HepG2 (cell line): ENCODE results near the gene TEF. TPM values are rescaled to one million over a fixed set of nuclear protein-coding genes. Genes with fewer than 3 reads are reported as not detected.

Experiments used
- CBX2 ChIP-seq, 2 experiments: fragments of 200-600 bp in 1 of 2; sonication (generic); formaldehyde crosslinking in 1 of 2; IDR thresholded peaks; 2 replicates each; pipeline versions ENCODE4 v1.7.0 to v1.8.1; 2018 to 2022; ENCODE audit warnings: low read depth in 2 of 2, low read length in 1 of 2, mild to moderate bottlenecking in 1 of 2, missing genetic modification reagents in 1 of 2
- GABPB1 ChIP-seq: IDR thresholded peaks from 2 replicates; pipeline ENCODE4 v1.6.1; 2016; ENCODE audit warnings: mild to moderate bottlenecking, missing genetic modification reagents, moderate library complexity, missing compliant biosample characterization
- HNRNPUL1 ChIP-seq: fragments of 200-400 bp; formaldehyde crosslinking; IDR thresholded peaks from 2 replicates; pipeline ENCODE4 v1.6.1; 2017; ENCODE audit warnings: low read depth, mild to moderate bottlenecking, low read length, moderate library complexity
- MBD4 ChIP-seq: IDR thresholded peaks from 2 replicates; pipeline ENCODE4 v1.6.1; 2012; ENCODE audit warnings: low read length, inconsistent platforms, borderline replicate concordance
- PREB ChIP-seq: sonication (generic); formaldehyde crosslinking; IDR thresholded peaks from 2 replicates; pipeline ENCODE4 v1.4.0; 2020; ENCODE audit warnings: missing genetic modification reagents
- PTBP1 ChIP-seq: fragments of 200-400 bp; formaldehyde crosslinking; IDR thresholded peaks from 2 replicates; pipeline ENCODE4 v1.6.1; 2018; ENCODE audit warnings: low read length, low read depth; ENCODE audit not compliant: poor library complexity, severe bottlenecking
- RBAK ChIP-seq: sonication (generic); formaldehyde crosslinking; IDR thresholded peaks from 2 replicates; pipeline ENCODE4 v1.5.1; 2020; ENCODE audit warnings: mild to moderate bottlenecking, missing genetic modification reagents
- SIN3B ChIP-seq: fragments of 150-350 bp; IDR thresholded peaks from 2 replicates; pipeline ENCODE4 v1.6.1; 2014; ENCODE audit warnings: low read length
- TMF1 ChIP-seq: sonication (generic); formaldehyde crosslinking; IDR thresholded peaks from 2 replicates; pipeline ENCODE4 v1.8.1; 2022; ENCODE audit warnings: low read depth, missing genetic modification reagents
- ZFAT ChIP-seq: sonication (generic); formaldehyde crosslinking; conservative IDR thresholded peaks from 2 replicates; pipeline ENCODE4 v1.8.1; 2023; ENCODE audit warnings: missing genetic modification reagents, inconsistent platforms
- ZFP37 ChIP-seq: sonication (generic); formaldehyde crosslinking; IDR thresholded peaks from 2 replicates; pipeline ENCODE4 v1.4.0; 2020; ENCODE audit warnings: missing genetic modification reagents, borderline replicate concordance
- ZNF256 ChIP-seq: sonication (generic); formaldehyde crosslinking; conservative IDR thresholded peaks from 2 replicates; pipeline ENCODE4 v1.4.0; 2020; ENCODE audit warnings: missing genetic modification reagents
- ZNF580 ChIP-seq: IDR thresholded peaks from 2 replicates; pipeline ENCODE4 v1.6.1; 2016; ENCODE audit warnings: low read depth, borderline replicate concordance
- ZSCAN25 ChIP-seq: sonication (generic); formaldehyde crosslinking; IDR thresholded peaks from 2 replicates; pipeline ENCODE4 v1.8.0; 2022; ENCODE audit warnings: mild to moderate bottlenecking, missing genetic modification reagents
- ZSCAN29 ChIP-seq: sonication (generic); formaldehyde crosslinking; conservative IDR thresholded peaks from 2 replicates; pipeline ENCODE4 v1.4.0; 2020; ENCODE audit warnings: mild to moderate bottlenecking, missing genetic modification reagents
- polyA plus RNA-seq, 8 experiments: library from polyadenylated mRNA; depleted of rRNA in 3 of 8; stranded (reverse) in 7 of 8; unstranded in 1 of 8; fragments of >200 nt; fragmentation: Illumina TruSeq in 4 of 8; extraction: Trizol in 4 of 8; gene quantifications; 2 replicates each; pipeline versions ENCODE4 v1.2.1 to v1.2.3, GENCODE V29; 2011 to 2016; ENCODE audit warnings: low read depth in 4 of 8, missing spikeins in 1 of 8, mixed read lengths in 1 of 8; ENCODE audit not compliant: insufficient read depth in 1 of 8
- total RNA-seq, 5 experiments: library from RNA; depleted of rRNA; stranded (reverse); fragments of >200 nt; fragmentation: Illumina TruSeq; extraction: Trizol; gene quantifications; 2 replicates each; pipeline ENCODE4 v1.2.3, GENCODE V29; 2016; ENCODE audit warnings: low read depth in 1 of 5
- TF ChIP-seq, protein P1 (sequence below): sonication (generic); formaldehyde crosslinking; IDR thresholded peaks from 2 replicates; pipeline ENCODE4 v1.5.1; 2020; ENCODE audit warnings: missing genetic modification reagents, mild to moderate bottlenecking, borderline replicate concordance
- TF ChIP-seq, protein P2 (sequence below): sonication (generic); formaldehyde crosslinking; IDR thresholded peaks from 2 replicates; pipeline ENCODE4 v1.4.0; 2020; ENCODE audit warnings: missing genetic modification reagents, low read depth, mild to moderate bottlenecking, borderline replicate concordance
- TF ChIP-seq, protein P3 (sequence below): IDR thresholded peaks from 2 replicates; pipeline ENCODE4 v1.6.1; 2016; ENCODE audit warnings: missing compliant biosample characterization, missing genetic modification reagents, borderline replicate concordance
- TF ChIP-seq, protein P4 (sequence below): sonication (generic); formaldehyde crosslinking; IDR thresholded peaks from 2 replicates; pipeline ENCODE4 v1.4.0; 2020; ENCODE audit warnings: missing genetic modification reagents
- TF ChIP-seq, protein P5 (sequence below): sonication (generic); formaldehyde crosslinking; IDR thresholded peaks from 2 replicates; pipeline ENCODE4 v1.4.0; 2020; ENCODE audit warnings: missing genetic modification reagents, mild to moderate bottlenecking, borderline replicate concordance
- TF ChIP-seq, protein P6 (sequence below): sonication (generic); formaldehyde crosslinking; IDR thresholded peaks from 2 replicates; pipeline ENCODE4 v1.8.0; 2022; ENCODE audit warnings: missing genetic modification reagents, mild to moderate bottlenecking, borderline replicate concordance

TEF gene
- total and polyA plus RNA-seq, 2 of the 13 experiments (the other 11 are each of a cell fraction or from before 2014, with no cell fraction given), result 7.6 to 11.2 TPM

GRCh38 chr22:41447435-41448188, 65.9 kb downstream of the TEF start (continued):
- no peak for TF ChIP-seq ZNF580 (CRISPR knock-in tag)
- TF ChIP-seq RBAK (CRISPR knock-in tag), result no peak
- TF ChIP-seq MBD4, result no peak
- 0 out of 2 replicates have a peak, but pooled peaks have one; percentile 27 for TF ChIP-seq ZFAT (CRISPR knock-in tag)
- TF ChIP-seq, protein P1, sequence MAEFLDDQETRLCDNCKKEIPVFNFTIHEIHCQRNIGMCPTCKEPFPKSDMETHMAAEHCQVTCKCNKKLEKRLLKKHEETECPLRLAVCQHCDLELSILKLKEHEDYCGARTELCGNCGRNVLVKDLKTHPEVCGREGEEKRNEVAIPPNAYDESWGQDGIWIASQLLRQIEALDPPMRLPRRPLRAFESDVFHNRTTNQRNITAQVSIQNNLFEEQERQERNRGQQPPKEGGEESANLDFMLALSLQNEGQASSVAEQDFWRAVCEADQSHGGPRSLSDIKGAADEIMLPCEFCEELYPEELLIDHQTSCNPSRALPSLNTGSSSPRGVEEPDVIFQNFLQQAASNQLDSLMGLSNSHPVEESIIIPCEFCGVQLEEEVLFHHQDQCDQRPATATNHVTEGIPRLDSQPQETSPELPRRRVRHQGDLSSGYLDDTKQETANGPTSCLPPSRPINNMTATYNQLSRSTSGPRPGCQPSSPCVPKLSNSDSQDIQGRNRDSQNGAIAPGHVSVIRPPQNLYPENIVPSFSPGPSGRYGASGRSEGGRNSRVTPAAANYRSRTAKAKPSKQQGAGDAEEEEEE, result no peak
- TF ChIP-seq, protein P2, sequence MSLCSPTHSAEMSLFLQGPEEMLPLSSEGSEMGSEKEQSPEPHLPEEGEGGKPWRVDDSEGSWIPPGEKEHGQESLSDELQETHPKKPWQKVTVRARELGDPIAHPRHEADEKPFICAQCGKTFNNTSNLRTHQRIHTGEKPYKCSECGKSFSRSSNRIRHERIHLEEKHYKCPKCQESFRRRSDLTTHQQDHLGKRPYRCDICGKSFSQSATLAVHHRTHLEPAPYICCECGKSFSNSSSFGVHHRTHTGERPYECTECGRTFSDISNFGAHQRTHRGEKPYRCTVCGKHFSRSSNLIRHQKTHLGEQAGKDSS (CRISPR knock-in tag), result 0 out of 2 replicates have a peak, but pooled peaks have one; percentile 23
- no peak for TF ChIP-seq PTBP1
- TF ChIP-seq TMF1, result no peak
- TF ChIP-seq GABPB1, result no peak
- TF ChIP-seq SIN3B, result no peak
- TF ChIP-seq, protein P3, sequence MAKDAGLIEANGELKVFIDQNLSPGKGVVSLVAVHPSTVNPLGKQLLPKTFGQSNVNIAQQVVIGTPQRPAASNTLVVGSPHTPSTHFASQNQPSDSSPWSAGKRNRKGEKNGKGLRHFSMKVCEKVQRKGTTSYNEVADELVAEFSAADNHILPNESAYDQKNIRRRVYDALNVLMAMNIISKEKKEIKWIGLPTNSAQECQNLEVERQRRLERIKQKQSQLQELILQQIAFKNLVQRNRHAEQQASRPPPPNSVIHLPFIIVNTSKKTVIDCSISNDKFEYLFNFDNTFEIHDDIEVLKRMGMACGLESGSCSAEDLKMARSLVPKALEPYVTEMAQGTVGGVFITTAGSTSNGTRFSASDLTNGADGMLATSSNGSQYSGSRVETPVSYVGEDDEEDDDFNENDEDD, result no peak; the same call in none of the 2 replicates
- TF ChIP-seq PREB (CRISPR knock-in tag), result no peak
- no peak for TF ChIP-seq HNRNPUL1
- no peak for TF ChIP-seq ZFP37 (CRISPR knock-in tag)
- no peak for TF ChIP-seq ZSCAN29 (CRISPR knock-in tag)
- TF ChIP-seq, protein P4, sequence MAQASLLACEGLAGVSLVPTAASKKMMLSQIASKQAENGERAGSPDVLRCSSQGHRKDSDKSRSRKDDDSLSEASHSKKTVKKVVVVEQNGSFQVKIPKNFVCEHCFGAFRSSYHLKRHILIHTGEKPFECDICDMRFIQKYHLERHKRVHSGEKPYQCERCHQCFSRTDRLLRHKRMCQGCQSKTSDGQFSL (CRISPR knock-in tag), result no peak
- TF ChIP-seq ZSCAN25 (CRISPR knock-in tag), result no peak
- TF ChIP-seq, protein P5, sequence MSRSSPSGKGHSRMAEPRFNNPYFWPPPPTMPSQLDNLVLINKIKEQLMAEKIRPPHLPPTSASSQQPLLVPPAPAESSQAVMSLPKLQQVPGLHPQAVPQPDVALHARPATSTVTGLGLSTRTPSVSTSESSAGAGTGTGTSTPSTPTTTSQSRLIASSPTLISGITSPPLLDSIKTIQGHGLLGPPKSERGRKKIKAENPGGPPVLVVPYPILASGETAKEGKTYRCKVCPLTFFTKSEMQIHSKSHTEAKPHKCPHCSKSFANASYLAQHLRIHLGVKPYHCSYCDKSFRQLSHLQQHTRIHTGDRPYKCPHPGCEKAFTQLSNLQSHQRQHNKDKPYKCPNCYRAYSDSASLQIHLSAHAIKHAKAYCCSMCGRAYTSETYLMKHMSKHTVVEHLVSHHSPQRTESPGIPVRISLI (CRISPR knock-in tag), result no peak
- no peak for TF ChIP-seq ZNF256 (CRISPR knock-in tag)
- TF ChIP-seq, protein P6, sequence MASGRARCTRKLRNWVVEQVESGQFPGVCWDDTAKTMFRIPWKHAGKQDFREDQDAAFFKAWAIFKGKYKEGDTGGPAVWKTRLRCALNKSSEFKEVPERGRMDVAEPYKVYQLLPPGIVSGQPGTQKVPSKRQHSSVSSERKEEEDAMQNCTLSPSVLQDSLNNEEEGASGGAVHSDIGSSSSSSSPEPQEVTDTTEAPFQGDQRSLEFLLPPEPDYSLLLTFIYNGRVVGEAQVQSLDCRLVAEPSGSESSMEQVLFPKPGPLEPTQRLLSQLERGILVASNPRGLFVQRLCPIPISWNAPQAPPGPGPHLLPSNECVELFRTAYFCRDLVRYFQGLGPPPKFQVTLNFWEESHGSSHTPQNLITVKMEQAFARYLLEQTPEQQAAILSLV, result no peak
- TF ChIP-seq CBX2 (IDR thresholded peaks at IDR 0.05; ENCODE audit: low read depth, low read length), result no peak
- TF ChIP-seq CBX2 (CRISPR knock-in tag; IDR thresholded peaks at IDR 0.05; ENCODE audit: low read depth), result no peak
